NCI-H2227 (cell line): ENCODE measurements around the gene ASXL1.
A peak's percentile ranks its signal among the peaks of the same experiment; 100 is the strongest.

Source experiments
- DNase-seq: peaks from one replicate; lab custom pipeline; 2025; ENCODE audit not compliant: unreplicated experiment; lab: John Stamatoyannopoulos, UW

Gene ASXL1

DNA sequence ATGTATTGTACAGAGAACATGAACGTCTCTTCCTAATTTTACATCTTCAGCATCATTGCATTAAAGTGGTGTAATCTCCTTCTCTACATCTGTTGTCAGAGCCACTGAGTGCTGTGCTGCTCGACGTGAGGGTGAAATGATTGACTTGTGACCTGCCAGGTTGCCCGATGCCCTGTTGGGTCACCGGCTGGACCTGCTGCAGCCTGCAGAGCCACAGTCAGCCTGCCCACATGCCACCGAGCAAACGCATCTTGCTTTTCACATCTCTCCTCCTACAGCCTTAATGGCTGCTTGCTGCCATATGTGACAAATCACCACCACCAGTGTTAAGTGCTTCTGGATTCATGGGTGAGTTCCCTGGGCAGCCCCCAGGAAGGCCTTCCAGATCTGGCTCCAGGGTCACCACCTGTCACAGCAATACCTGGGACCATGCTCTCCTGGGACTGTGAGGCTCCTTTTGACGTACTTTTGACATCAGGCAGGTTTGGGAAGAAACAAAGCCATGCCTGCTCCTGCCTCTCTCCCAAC, 80.3 kb downstream of the ASXL1 start:
- no peak for DNase-seq

DNA sequence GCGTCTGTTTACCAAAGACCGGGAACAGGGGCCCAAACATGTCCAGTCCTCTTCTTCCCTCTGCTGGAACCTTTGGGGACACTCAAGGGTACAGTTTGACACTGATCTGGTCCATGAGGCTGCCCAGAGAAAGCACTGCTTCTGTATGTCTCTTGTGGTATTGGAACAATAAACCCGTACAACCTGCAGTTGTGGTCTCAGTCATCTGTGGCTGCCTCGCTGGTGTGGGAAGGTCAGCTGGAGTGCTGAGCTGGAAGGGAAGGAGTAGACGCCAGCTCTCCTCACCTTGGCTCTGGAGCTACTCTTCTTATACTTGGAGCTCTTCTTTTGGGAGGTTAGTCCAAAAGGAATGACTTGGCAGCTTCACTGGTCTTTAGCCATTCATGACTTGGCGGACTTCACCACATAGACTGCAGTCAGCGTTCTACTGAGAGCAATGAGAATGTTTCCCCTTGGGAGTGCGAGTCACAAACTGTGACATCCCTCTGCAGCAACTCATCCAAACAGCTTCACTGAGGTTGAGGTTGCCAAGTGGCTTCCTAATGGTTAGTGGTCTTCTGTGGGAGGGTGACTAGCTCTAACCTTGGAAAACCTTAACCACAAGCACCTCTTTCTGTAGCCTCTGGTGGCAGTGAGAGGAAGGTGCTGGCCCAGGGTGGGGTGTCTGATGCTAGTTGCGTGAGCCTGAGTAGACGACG, 81.2 kb downstream of the ASXL1 start:
- no peak for DNase-seq

GRCh38 chr20:32440069-32440757, 82.1 kb downstream of the ASXL1 start:
- no peak for DNase-seq

- DNase-seq = no peak
Measured at GRCh38 chr20:32440758-32441078, 82.6 kb downstream of the ASXL1 start.

DNA sequence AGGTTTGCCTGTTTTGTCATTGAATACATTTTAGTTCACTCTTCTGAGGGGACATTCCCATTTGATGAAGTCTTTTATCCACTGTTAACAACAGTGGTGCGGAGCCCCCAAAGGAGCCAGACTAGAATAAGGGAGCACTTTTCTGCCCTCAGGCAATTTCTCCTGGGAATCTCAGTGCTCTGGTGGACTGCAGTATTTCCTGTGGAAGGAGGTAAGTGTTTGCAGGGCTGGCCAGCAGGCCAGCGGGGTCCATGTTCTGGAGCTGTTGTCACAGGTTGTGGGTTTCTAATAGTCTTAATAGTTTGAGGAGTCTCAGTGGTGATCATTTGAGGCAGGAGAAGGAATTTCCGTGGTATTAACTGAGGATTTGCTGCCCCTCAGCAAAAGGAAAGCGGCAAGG, 83.5 kb downstream of the ASXL1 start:
- DNase-seq = no peak

GRCh38 chr20:32442630-32443373, 84.7 kb downstream of the ASXL1 start:
- DNase-seq = no peak

DNA sequence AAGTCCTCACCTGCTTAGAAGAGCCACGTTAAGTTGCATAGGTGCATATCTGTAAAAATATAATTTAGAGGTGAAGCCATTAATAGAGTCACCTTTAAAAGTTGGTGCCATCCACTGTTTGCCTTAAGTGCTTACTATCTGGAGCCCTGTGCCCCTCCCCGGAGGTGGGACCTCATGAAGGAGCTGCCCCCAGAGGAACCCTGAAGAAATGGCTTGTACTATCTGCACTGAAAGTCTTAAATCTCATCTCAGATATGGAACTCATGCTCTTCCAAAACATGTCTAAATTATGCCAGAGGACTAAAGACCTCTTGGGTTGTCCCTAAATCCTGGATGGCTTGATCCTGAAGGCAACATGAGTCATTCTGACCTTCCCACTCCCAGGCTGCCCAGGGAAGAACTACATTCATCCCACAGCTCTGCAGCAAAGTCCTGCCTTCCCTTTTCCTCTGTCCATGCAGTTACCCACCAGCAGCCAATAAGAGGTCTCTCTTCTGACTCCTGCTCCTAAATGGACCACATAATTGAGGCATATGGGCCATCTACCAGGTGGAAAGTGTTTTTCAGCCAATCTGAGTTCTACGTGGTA, 85.3 kb downstream of the ASXL1 start:
- no peak for DNase-seq

DNA sequence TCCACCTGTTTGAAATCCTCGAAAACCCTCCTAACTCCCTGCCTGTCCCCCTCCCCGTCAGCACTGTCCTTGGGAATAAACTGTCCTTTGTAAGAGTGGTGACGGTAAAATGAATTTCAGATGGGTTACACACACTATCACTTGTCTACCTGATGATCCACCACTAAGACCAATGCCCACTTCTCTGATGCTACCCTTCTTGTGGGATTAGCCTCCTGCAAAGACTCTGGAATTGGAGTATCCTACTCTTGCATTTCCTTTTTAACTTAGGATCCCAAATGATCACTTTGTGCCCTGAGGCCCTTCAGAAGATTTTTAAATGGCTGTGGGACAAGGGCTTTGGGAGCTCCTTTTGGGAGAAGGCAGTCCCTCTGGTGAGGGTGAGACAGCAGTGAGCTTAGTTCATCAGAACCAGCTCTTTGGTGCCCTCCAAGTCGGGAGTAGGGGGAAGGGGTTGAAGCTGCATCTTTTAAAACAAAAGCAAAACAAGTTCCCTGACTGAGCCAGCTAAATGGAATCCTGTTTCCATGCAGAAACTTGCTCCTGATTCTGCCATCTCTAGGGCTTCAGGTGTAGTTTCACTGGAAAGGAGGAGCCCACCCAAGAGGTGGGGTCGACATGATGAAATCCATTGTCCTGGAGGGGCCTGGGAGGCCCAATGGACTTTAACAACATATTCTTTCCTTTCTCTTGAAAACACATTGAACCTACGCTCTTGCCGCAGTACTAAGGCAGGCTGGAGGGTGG, 86.5 kb downstream of the ASXL1 start:
- DNase-seq = no peak

- DNase-seq = peak; percentile 72
Measured at GRCh38 chr20:32445539-32446273, 87.6 kb downstream of the ASXL1 start.

DNA sequence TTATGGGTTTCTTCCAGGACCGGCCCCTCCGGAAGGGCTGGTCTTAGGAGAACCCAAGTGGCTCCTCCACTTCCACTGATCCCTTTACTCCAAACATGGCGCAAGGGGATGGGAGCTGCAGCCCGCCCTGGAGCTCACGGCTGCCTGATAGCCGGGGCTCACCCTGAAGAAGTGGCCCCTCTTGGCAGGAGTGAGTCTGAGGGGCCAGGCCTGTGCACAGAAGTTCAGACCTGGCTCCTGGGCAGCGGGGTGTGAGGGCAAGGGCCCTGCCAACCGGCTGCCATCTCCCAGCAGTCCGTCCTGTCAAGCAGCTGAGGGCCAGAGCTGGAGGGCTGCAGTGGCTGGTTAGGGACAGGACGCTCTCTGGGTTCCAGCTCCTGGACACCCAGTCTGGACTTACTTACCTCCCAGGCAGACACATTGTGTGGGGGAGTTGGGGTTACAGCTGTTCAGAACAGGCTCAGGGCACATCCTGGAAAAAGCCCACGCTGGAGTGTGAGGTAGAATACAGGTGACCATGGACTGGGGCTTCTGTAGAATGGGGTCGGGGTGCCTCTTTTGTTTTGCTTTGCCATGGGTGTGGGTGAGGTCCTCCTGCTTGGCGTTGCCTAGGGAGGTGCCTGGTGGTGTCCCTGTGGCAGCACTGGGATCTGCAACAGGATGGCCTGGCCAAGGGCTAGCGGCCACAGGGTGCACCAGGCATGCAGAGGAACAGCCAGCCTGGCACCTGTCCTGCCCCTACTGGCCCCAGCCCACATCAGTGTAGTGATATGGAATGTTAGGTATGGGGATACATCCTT, 88.4 kb downstream of the ASXL1 start:
- no peak for DNase-seq

DNA sequence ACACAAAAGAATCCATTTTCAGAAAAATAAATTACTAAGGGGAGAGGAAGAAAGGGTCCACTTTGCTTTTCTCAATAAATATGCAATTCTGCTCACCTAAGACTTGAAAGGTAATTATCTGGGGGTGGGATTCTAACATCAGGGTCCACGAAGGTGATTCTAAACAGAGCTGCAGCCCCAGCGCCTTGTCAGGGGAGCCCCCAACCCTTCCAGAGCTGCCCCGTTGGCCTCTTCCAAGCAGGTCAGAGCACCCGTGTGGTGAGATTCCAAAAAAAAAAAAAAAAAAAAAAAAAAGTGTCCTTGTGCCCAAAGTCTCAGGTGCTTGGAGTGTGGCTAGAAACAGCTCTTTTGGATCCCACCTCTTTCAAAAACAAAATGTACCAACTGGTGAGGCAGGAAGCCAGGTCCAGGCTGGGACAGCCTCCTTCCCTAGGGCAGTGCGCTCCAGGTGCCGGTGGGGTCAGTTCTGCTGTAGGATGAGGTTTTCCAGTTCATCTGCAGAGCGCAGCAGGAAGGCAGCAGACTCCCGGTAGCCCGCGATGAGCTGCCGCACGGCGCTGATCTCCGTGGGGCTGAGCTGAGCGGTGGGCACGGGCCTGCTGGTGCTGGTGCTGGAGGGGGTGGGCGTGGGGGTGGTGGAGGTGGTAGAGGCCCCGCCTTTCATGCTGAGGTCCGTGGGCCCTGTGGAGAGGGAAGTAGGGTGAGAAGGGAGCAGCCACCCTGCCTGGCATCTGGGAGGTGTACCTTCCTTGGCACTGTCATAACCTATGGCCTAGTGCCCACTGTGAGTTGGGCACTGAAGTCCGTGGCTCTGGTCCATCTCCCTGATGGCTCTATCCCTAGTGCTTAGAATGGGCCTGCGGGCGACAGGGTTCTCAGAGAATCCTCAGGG, 89.3 kb downstream of the ASXL1 start:
- DNase-seq = no peak

GRCh38 chr20:32448306-32449056, 90.3 kb downstream of the ASXL1 start:
- no peak for DNase-seq

GRCh38 chr20:32449057-32449889, 91.1 kb downstream of the ASXL1 start:
- no peak for DNase-seq

- DNase-seq = no peak
Measured at GRCh38 chr20:32449890-32450401, 91.8 kb downstream of the ASXL1 start.

DNA sequence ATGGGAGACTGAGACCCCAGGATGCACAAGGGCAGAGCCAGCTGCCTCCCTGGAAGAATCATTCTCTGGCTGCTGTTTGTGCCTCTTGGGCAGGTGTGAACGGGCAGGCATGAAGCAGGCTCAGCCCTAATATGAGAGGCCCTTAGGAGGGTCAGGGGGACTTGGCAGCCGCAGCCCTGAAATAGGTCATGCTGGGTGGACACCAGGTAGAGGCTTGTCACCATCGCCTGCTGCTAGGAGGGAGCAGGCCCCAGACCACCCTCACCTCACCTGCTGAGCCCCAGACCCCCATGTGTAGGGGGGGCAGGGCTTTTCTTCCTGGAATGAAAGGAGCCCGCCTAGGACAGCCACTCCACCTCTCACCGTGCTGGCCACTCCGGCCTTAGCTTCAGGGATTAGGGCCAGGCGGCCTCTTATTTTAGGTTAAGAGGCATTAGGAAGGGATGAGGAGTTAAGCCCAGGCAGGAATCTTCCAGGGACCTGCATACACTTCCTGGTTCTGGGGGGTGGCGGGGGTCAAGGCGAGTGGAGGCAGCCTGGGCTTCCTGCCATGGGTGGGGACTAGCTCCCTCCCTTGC, 92.4 kb downstream of the ASXL1 start:
- no peak for DNase-seq

DNA sequence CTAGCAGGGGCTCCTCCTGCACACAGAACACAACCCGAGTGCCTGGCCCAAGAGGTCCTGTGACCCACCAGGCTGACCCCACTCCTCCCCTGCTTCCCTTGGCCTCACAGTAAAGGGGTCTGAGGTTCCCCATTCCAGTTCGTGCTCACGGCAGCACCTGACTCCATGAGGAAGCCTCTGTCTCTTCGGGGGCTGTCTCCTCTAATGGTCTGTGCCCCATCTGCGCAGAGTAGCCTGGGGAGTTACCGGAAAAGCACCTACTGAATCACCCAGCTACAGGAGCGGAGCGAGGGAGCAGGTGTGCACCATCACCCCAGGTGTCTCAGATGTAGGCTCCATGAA, 93.2 kb downstream of the ASXL1 start:
- no peak for DNase-seq
